ENCODE data around the gene PTPN2.

The PTPN2 gene

GRCh38 chr18:12816451-12816850, 67.6 kb downstream of the PTPN2 start:
- H3K9me3 ChIP-seq (ENCODE audit: insufficient read depth, low read length, severe bottlenecking) = no peaks in the 10 kb centered on the region
- no peak for DNase-seq
- peaks cover 15% of the 10 kb centered on the region for H3K79me2 ChIP-seq (ENCODE audit: insufficient read depth, low read length)
- H3K9ac ChIP-seq (ENCODE audit: low read depth, low read length) = no peak overlapping the region
- peaks cover 86% of the 10 kb centered on the region for H3K36me3 ChIP-seq (ENCODE audit: insufficient read depth, low read length)
- TF ChIP-seq EZH2 (IDR thresholded peaks at IDR 0.05; ENCODE audit: borderline replicate concordance, low read depth, low read length, severe bottlenecking) (no peak), CTCF (IDR thresholded peaks at IDR 0.05; ENCODE audit: borderline replicate concordance, extremely low read depth, low read length, poor library complexity, severe bottlenecking) (no peak)
- H4K20me1 ChIP-seq (ENCODE audit: insufficient read depth, low read length) = no peaks in the 10 kb centered on the region
- H3K27me3 ChIP-seq (ENCODE audit: insufficient read depth, low read length, poor library complexity) = no peaks in the 10 kb centered on the region
- no peak for ATAC-seq (ENCODE audit: insufficient read depth, low read depth)
- H3K4me1 ChIP-seq (ENCODE audit: insufficient read depth, low read length) = no peaks in the 10 kb centered on the region
- no peak overlapping the region for H3K4me3 ChIP-seq (ENCODE audit: low read depth in 1 of 2, low read length in 2 of 2)
- H2AFZ ChIP-seq (ENCODE audit: low read depth, low read length) = no peak overlapping the region
- no peak overlapping the region for H3K4me2 ChIP-seq (ENCODE audit: insufficient read depth, low read length)
- H3K27ac ChIP-seq (ENCODE audit: low read length) = no peak overlapping the region

GRCh38 chr18:12811191-12811950, 72.7 kb downstream of the PTPN2 start:
- ATAC-seq (ENCODE audit: insufficient read depth, low read depth) = no peak
- Histone ChIP-seq H3K4me2 (ENCODE audit: insufficient read depth, low read length) (no peak overlapping the region), H3K27ac (ENCODE audit: low read length) (no peak overlapping the region), H3K9ac (ENCODE audit: low read depth, low read length) (no peak overlapping the region), H4K20me1 (ENCODE audit: insufficient read depth, low read length) (no peaks in the 10 kb centered on the region), H3K79me2 (ENCODE audit: insufficient read depth, low read length) (peaks cover 33% of the 10 kb centered on the region; the same call in 1 of the 2 replicates), H3K9me3 (ENCODE audit: insufficient read depth, low read length, severe bottlenecking) (no peaks in the 10 kb centered on the region), H3K36me3 (ENCODE audit: insufficient read depth, low read length) (peaks cover 84% of the 10 kb centered on the region), H3K4me1 (ENCODE audit: insufficient read depth, low read length) (no peaks in the 10 kb centered on the region), H3K4me3 (ENCODE audit: low read depth in 1 of 2, low read length in 2 of 2) (no peak overlapping the region), H2AFZ (ENCODE audit: low read depth, low read length) (no peak overlapping the region), H3K27me3 (ENCODE audit: insufficient read depth, low read length, poor library complexity) (no peaks in the 10 kb centered on the region)
- no peak for DNase-seq
- TF ChIP-seq CTCF (IDR thresholded peaks at IDR 0.05; ENCODE audit: borderline replicate concordance, extremely low read depth, low read length, poor library complexity, severe bottlenecking) (no peak), EZH2 (IDR thresholded peaks at IDR 0.05; ENCODE audit: borderline replicate concordance, low read depth, low read length, severe bottlenecking) (no peak)

GRCh38 chr18:12803069-12803936, 80.7 kb downstream of the PTPN2 start:
- TF ChIP-seq CTCF (IDR thresholded peaks at IDR 0.05; ENCODE audit: borderline replicate concordance, extremely low read depth, low read length, poor library complexity, severe bottlenecking) (no peak), EZH2 (IDR thresholded peaks at IDR 0.05; ENCODE audit: borderline replicate concordance, low read depth, low read length, severe bottlenecking) (no peak)
- no peaks in the 10 kb centered on the region for H3K27me3 ChIP-seq (ENCODE audit: insufficient read depth, low read length, poor library complexity)
- no peak overlapping the region for H3K9ac ChIP-seq (ENCODE audit: low read depth, low read length)
- no peak overlapping the region for H3K4me3 ChIP-seq (ENCODE audit: low read depth in 1 of 2, low read length in 2 of 2)
- DNase-seq = no peak
- H2AFZ ChIP-seq (ENCODE audit: low read depth, low read length) = no peak overlapping the region
- ATAC-seq (ENCODE audit: insufficient read depth, low read depth) = no peak
- H3K4me1 ChIP-seq (ENCODE audit: insufficient read depth, low read length) = no peaks in the 10 kb centered on the region
- H3K27ac ChIP-seq (ENCODE audit: low read length) = no peak overlapping the region
- peaks cover 43% of the 10 kb centered on the region for H3K79me2 ChIP-seq (ENCODE audit: insufficient read depth, low read length)
- H4K20me1 ChIP-seq (ENCODE audit: insufficient read depth, low read length) = no peaks in the 10 kb centered on the region
- H3K9me3 ChIP-seq (ENCODE audit: insufficient read depth, low read length, severe bottlenecking) = no peaks in the 10 kb centered on the region
- H3K4me2 ChIP-seq (ENCODE audit: insufficient read depth, low read length) = no peak overlapping the region
- peaks cover 63% of the 10 kb centered on the region for H3K36me3 ChIP-seq (ENCODE audit: insufficient read depth, low read length)
